ENCODE data around the gene TAC3.

TAC3 gene

GRCh38 chr12:57001448-57001906 is 14.9 kb downstream of the TAC3 start:
- DNase-seq (ENCODE audit: low spot score): peak; percentile 72
- TF ChIP-seq CTCF (IDR thresholded peaks at IDR 0.05): peak; percentile 43
- no peak overlapping the region for H3K4me3 ChIP-seq
- no peak overlapping the region for H3K27ac ChIP-seq

- DNase-seq (ENCODE audit: low spot score): no peak
- TF ChIP-seq CTCF (IDR thresholded peaks at IDR 0.05): no peak
- Histone ChIP-seq H3K4me3 (no peak overlapping the region), H3K27ac (no peak overlapping the region)
These were observed 15.9 kb downstream of the TAC3 start for GRCh38 chr12:57000393-57000792.

DNA sequence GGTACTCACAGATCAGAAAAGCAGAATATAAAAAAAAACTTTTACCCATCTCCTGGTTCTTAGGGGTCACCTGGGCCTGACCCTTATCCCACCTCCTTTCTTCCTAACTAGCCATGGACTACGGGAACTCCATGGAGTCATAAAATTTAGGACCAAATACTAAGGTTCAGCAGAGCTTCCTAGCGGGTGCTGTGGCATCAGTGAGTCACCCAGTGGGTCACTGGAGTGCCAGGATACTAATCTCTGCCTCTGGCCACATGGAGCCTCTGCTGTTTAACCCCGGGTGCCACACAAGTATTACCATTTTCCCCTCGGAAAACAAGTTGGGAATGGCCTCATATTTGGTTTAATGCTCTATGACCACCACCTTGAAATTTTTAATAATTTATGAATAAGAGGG is 16.9 kb downstream of the TAC3 start:
- Histone ChIP-seq H3K4me3 (no peak overlapping the region), H3K27ac (no peak overlapping the region)
- no peak for DNase-seq (ENCODE audit: low spot score)
- no peak for TF ChIP-seq CTCF (IDR thresholded peaks at IDR 0.05)

GRCh38 chr12:56998981-56999380 is 17.3 kb downstream of the TAC3 start:
- H3K4me3 ChIP-seq: no peak overlapping the region
- no peak for TF ChIP-seq CTCF (IDR thresholded peaks at IDR 0.05)
- no peak for DNase-seq (ENCODE audit: low spot score)
- no peak overlapping the region for H3K27ac ChIP-seq

DNA sequence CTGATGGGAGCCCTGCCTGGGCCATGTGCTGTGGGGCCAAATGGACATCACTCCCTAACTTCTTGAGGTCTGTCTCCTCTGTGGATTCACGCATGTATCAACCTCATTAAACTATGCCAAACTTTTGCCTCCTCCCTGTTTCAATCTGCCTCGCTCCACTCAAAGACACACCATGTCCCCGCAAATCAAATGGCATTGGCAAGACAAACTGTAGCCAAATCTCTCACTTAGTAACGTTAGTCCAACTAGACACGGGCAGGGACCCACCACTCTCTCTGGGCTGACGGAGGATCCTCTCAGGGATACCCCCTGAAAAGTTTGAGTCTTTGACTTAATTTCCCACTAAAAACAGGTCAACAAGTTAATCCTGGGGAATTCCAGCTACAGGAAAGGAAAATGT is 18.0 kb downstream of the TAC3 start:
- DNase-seq (ENCODE audit: low spot score): peak; percentile 52
- Histone ChIP-seq H3K27ac (no peak overlapping the region), H3K4me3 (no peak overlapping the region)
- TF ChIP-seq CTCF (IDR thresholded peaks at IDR 0.05): no peak

DNA sequence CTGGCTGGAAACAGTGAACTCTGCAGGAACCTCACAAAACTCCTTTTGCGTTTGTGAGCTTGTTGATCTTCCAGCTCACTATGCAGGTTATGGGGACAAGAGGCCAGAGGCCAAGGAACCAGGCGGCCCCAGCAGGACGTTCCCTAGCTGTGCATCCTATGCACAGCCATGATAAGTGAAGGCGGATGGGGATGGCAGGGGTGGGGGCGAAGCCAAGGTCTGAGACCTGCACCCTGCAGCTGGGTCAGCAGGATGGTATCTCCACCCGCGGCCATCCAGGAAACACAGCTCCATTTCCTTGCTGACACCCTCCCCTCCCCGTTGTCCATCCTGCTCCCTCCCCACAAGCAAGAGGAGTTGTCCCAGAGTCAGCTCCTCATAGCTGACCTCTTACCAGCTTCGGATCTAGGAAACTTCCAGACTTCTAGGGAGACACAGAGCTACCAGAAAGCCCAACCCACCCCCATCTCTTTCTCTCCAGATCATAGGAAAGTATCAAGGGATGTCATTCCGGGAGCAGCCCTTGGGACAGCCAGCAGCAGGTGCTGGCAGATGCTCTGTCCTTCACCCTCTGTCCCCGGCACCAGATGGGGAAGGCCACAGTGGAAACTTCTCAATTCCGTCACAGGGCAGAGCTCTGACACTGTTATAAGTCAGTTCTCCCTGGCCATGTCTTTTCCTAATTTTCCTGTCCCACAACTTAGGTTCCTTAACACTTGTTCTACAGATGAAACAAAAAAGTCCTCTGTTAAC is 19.4 kb downstream of the TAC3 start:
- H3K27ac ChIP-seq: no peak overlapping the region
- H3K4me3 ChIP-seq: no peak overlapping the region
- no peak for TF ChIP-seq CTCF (IDR thresholded peaks at IDR 0.05)
- peak; percentile 56 for DNase-seq (ENCODE audit: low spot score)

DNA sequence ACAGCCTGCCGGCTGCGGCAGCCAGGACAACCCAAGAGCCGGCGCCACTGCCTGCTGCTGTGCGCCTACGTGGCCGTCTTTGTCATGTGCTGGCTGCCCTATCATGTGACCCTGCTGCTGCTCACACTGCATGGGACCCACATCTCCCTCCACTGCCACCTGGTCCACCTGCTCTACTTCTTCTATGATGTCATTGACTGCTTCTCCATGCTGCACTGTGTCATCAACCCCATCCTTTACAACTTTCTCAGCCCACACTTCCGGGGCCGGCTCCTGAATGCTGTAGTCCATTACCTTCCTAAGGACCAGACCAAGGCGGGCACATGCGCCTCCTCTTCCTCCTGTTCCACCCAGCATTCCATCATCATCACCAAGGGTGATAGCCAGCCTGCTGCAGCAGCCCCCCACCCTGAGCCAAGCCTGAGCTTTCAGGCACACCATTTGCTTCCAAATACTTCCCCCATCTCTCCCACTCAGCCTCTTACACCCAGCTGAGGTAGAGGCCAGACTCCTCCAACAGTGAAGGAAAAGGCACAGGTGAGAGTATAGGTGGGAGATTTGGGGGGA is 20.3 kb downstream of the TAC3 start:
- H3K27ac ChIP-seq: no peak overlapping the region
- peak; percentile 55 for DNase-seq (ENCODE audit: low spot score)
- no peak overlapping the region for H3K4me3 ChIP-seq
- no peak for TF ChIP-seq CTCF (IDR thresholded peaks at IDR 0.05)
